Endothelial cell of umbilical vein (primary cell): ENCODE measurements around the gene CFAP97D1. TPM values are rescaled to one million over a fixed set of nuclear protein-coding genes. Genes with fewer than 3 reads are reported as not detected.

Experiments used
- BruUV-seq: library from RNA; stranded (reverse); fragments of 400-500 nt; replicated peaks from 2 replicates; lab custom pipeline; 2021; lab: Mats Ljungman, UMichigan
- CTCF ChIA-PET: fragments of 300-600, 350-600 bp; sonication (Branson Sonifier 250); formaldehyde crosslinking; loops from one replicate; lab custom pipeline; 2021; ENCODE audit warnings: antibody characterized with exemption, inconsistent platforms; lab: Charles Lee
- POLR2A ChIA-PET: fragments of 300-600, 350-600 bp; sonication (Branson Sonifier 250); formaldehyde crosslinking; loops from one replicate; lab custom pipeline; 2021; ENCODE audit warnings: antibody characterized with exemption, inconsistent platforms; lab: Charles Lee
- DNase-seq: peaks from one replicate; pipeline ENCODE4 v3.0.0-alpha.2; 2011; ENCODE audit warnings: low read depth, low spot score
- FAIRE-seq: peaks from 2 replicates; lab custom pipeline; 2011; peaks lifted over from hg19 to GRCh38; lab: Jason Lieb, UNC
- H2AFZ ChIP-seq: 2 replicates; pipeline ENCODE4 v1.6.0; 2012; ENCODE audit warnings: low read depth, low read length, control low read depth, inconsistent platforms
- H3K27ac ChIP-seq: 2 replicates; pipeline ENCODE4 v1.5.1; 2011; ENCODE audit warnings: low read depth, mild to moderate bottlenecking, control low read depth, low read length, moderate library complexity; ENCODE audit not compliant: insufficient read depth
- H3K27me3 ChIP-seq, 2 experiments: 2 replicates each; pipeline versions ENCODE4 v1.6.0 to v1.6.1; 2011; ENCODE audit warnings: low read length in 2 of 2, mixed read lengths in 1 of 2; ENCODE audit not compliant: control insufficient read depth in 2 of 2, insufficient read depth in 2 of 2
- H3K36me3 ChIP-seq, 2 experiments: 2 replicates in 1 of 2; 3 replicates in 1 of 2; pipeline ENCODE4 v1.5.1; 2011; ENCODE audit warnings: low read length in 2 of 2, mild to moderate bottlenecking in 1 of 2, moderate library complexity in 1 of 2; ENCODE audit not compliant: control insufficient read depth in 2 of 2, insufficient read depth in 2 of 2; ENCODE audit errors: extremely low read depth in 1 of 2
- H3K4me1 ChIP-seq: 3 replicates; pipeline ENCODE4 v1.5.1; 2011; ENCODE audit warnings: mild to moderate bottlenecking, low read length; ENCODE audit not compliant: control insufficient read depth, insufficient read depth; ENCODE audit errors: extremely low read depth
- H3K4me2 ChIP-seq: 2 replicates; pipeline ENCODE4 v1.6.1; 2011; ENCODE audit warnings: low read length, control low read depth, mixed read lengths; ENCODE audit not compliant: insufficient read depth
- H3K4me3 ChIP-seq, 3 experiments: fragments of 200-600 bp in 1 of 3; sonication (generic), shearing (Covaris generic) in 1 of 3; replicated peaks in 1 of 3; 2 replicates each; pipeline ENCODE4 v1.5.1; 2011 to 2016; ENCODE audit warnings: control low read depth in 3 of 3, low read length in 3 of 3, mild to moderate bottlenecking in 2 of 3, inconsistent platforms in 1 of 3, low read depth in 1 of 3, moderate library complexity in 1 of 3; ENCODE audit not compliant: insufficient read depth in 1 of 3
- H3K79me2 ChIP-seq: 2 replicates; pipeline ENCODE4 v1.6.0; 2012; ENCODE audit warnings: low read length, inconsistent platforms; ENCODE audit not compliant: control insufficient read depth, insufficient read depth
- H3K9ac ChIP-seq: replicated peaks from 2 replicates; pipeline ENCODE3; 2011; ENCODE audit warnings: low read length, control low read depth; ENCODE audit not compliant: insufficient read depth; ENCODE audit errors: extremely low read depth
- H3K9me1 ChIP-seq: replicated peaks from 3 replicates; pipeline ENCODE4 v1.6.0; 2011; ENCODE audit warnings: mild to moderate bottlenecking, low read length; ENCODE audit not compliant: control insufficient read depth, insufficient read depth; ENCODE audit errors: extremely low read depth
- H3K9me3 ChIP-seq: replicated peaks from 2 replicates; pipeline ENCODE4 v1.5.1; 2012; ENCODE audit warnings: low read length, inconsistent platforms; ENCODE audit not compliant: control insufficient read depth, insufficient read depth
- H4K20me1 ChIP-seq: replicated peaks from 2 replicates; pipeline ENCODE3; 2011; ENCODE audit warnings: mild to moderate bottlenecking, low read length; ENCODE audit not compliant: control insufficient read depth, insufficient read depth; ENCODE audit errors: extremely low read depth
- CTCF ChIP-seq, 2 donors: IDR thresholded peaks; 1 replicate in 1 of 2; 2 replicates in 1 of 2; pipeline ENCODE4 v1.5.1; 2011; ENCODE audit warnings: low read length in 2 of 2, mild to moderate bottlenecking in 2 of 2, moderate library complexity in 2 of 2, control low read depth in 1 of 2, inconsistent platforms in 1 of 2, low read depth in 1 of 2; ENCODE audit not compliant: insufficient read depth in 1 of 2; ENCODE audit errors: extremely low read depth in 1 of 2
- EZH2 ChIP-seq: IDR thresholded peaks from 2 replicates; pipeline ENCODE4 v1.6.1; 2012; ENCODE audit warnings: borderline replicate concordance, low read depth, mild to moderate bottlenecking, moderate library complexity, low read length, inconsistent platforms; ENCODE audit not compliant: severe bottlenecking
- MAX ChIP-seq: IDR thresholded peaks from 2 replicates; pipeline ENCODE4 v1.6.1; 2011; ENCODE audit not compliant: insufficient read depth, insufficient read length
- MYC ChIP-seq: IDR thresholded peaks from one replicate; pipeline ENCODE4 v1.6.1; 2011; ENCODE audit warnings: mild to moderate bottlenecking, low read depth, low read length
- POLR2A ChIP-seq: IDR thresholded peaks from 2 replicates; pipeline ENCODE4 v1.6.1; 2012; ENCODE audit warnings: low read depth, mild to moderate bottlenecking, control low read depth, low read length
- POLR2AphosphoS5 ChIP-seq: IDR thresholded peaks from 2 replicates; pipeline ENCODE4 v1.6.1; 2012; ENCODE audit warnings: low read depth, mild to moderate bottlenecking, control low read depth, low read length, moderate library complexity; ENCODE audit not compliant: insufficient read depth
- dilution Hi-C: fragments of 300-500 bp; cut with MboI; formaldehyde crosslinking; loops from one replicate; pipeline ENCODE4 v1.15.0; 2019; ENCODE audit warnings: low sequenced_read_pairs; ENCODE audit not compliant: extremely low pct_ligation_motif_present
- intact Hi-C: fragments of 100-400 bp; cut with micrococcal nuclease; formaldehyde crosslinking; loops from one replicate; pipeline ENCODE4 v1.10.0; 2022
- polyA plus RNA-seq, 4 experiments: library from polyadenylated mRNA; depleted of rRNA in 3 of 4; stranded (reverse) in 3 of 4; unstranded in 1 of 4; fragments of >200 nt; gene quantifications; 2 replicates each; pipeline versions ENCODE4 v1.2.1 to v1.2.3, GENCODE V29; 2011 to 2012; ENCODE audit warnings: missing spikeins in 1 of 4
- total RNA-seq: library from RNA; stranded (reverse); gene quantifications from 2 replicates; pipeline ENCODE4 v1.2.3, GENCODE V29; 2021

Gene CFAP97D1
- total and polyA plus RNA-seq, 2 donors (not counting 3 experiments of a cell fraction or from before 2014, with no cell fraction given): not detected

GRCh38 chr17:43745541-43745940 is 34.7 kb upstream of the CFAP97D1 start:
- CTCF ChIA-PET: interaction anchor here (1.0 to 1.1 kb wide), 2 partner anchors 11 to 15 kb away, joined by 4 to 5 read pairs; no protein-coding TSS in a partner anchor
- FAIRE-seq (no peak), DNase-seq (no peak)
- Histone ChIP-seq H3K9ac (no peak overlapping the region), H3K9me3 (no peaks in the 10 kb centered on the region), H3K27ac (no peak overlapping the region), H3K4me3 (no peak overlapping the region), H2AFZ (no peak overlapping the region), H3K79me2 (no peaks in the 10 kb centered on the region), H3K9me1 (no peaks in the 10 kb centered on the region), H3K4me2 (no peak overlapping the region), H4K20me1 (no peaks in the 10 kb centered on the region), H3K36me3 (no peaks in the 10 kb centered on the region), H3K4me1 (no peaks in the 10 kb centered on the region), H3K27me3 (peaks cover 5 to 9% of the 10 kb centered on the region in 2 experiments)
- BruUV-seq: no TSS peak
- POLR2A ChIA-PET: no interaction called here
- dilution Hi-C loops: no loop called here
- TF ChIP-seq MYC: no peak
- no peak for TF ChIP-seq MAX
- no peak for TF ChIP-seq CTCF (IDR thresholded peaks at IDR 0.05; ENCODE audit: extremely low read depth in 1 of 2, insufficient read depth in 1 of 2, low read depth in 1 of 2, low read length in 2 of 2)
- no peak for TF ChIP-seq EZH2
- TF ChIP-seq POLR2AphosphoS5: no peak
- TF ChIP-seq POLR2A: no peak
- intact Hi-C loops: no loop called here

- no peak for DNase-seq
- Histone ChIP-seq H3K9ac (no peak overlapping the region), H3K9me3 (no peaks in the 10 kb centered on the region), H3K79me2 (no peaks in the 10 kb centered on the region), H3K27me3 (peaks cover 5 to 14% of the 10 kb centered on the region in 2 experiments), H3K36me3 (no peaks in the 10 kb centered on the region), H3K27ac (no peak overlapping the region), H4K20me1 (no peaks in the 10 kb centered on the region), H3K4me3 (no peak overlapping the region), H3K4me1 (no peaks in the 10 kb centered on the region), H2AFZ (no peak overlapping the region), H3K4me2 (no peak overlapping the region), H3K9me1 (no peaks in the 10 kb centered on the region)
- no peak for FAIRE-seq
- intact Hi-C loops (no loop called here), dilution Hi-C loops (no loop called here)
- no peak for TF ChIP-seq CTCF (IDR thresholded peaks at IDR 0.05; ENCODE audit: extremely low read depth in 1 of 2, insufficient read depth in 1 of 2, low read depth in 1 of 2, low read length in 2 of 2)
- TF ChIP-seq POLR2A: no peak
- TF ChIP-seq EZH2: no peak
- no TSS peak for BruUV-seq
- ChIA-PET POLR2A (no interaction called here), CTCF (interaction anchor here (0.6 to 2.0 kb wide), 5 partner anchors 10 to 966 kb away, joined by 3 to 10 read pairs (median 5); no protein-coding TSS in a partner anchor)
Measured at GRCh38 chr17:43750153-43750552, 30.1 kb upstream of the CFAP97D1 start.
